ENCODE data around the gene C9orf72. TPM values are rescaled to one million over a fixed set of nuclear protein-coding genes. Genes with fewer than 3 reads are reported as not detected.
"Not testable (repeated sequence)": the region's sequence is repeated elsewhere in the genome, so short reads cannot be mapped to it uniquely, and the experiment has no call there.

Gene C9orf72
- total RNA-seq, 1 experiment from 2014 or later = 5.9 TPM

DNA sequence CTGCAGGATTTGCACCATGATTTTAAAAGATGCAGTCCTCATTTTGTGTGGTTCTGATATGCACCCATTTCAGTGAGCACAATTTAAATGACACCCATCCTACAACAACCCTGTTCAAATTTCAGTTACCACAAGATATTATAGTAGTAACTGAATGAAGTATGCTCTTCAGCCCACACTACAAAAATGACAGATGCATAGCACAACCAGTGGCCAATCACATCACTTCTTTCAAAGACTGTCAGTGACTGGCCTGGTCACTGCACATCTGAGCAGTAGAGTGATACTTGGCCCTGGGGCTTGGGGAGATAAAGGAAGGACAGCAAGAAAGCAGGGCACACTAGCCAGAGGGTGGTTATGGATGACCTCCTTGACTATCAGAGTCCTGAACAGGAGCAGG lies 69.0 kb downstream of the C9orf72 start:
- Histone ChIP-seq H3K27me3 (replicated peaks; ENCODE audit: insufficient read depth, low read depth, low read length, poor library complexity) (no peaks in the 10 kb centered on the region), H3K9me3 (ENCODE audit: low read depth, low read length, poor library complexity, severe bottlenecking) (no peaks in the 10 kb centered on the region), H3K4me3 (ENCODE audit: low read depth, low read length, poor library complexity, severe bottlenecking) (no peak overlapping the region), H3K36me3 (ENCODE audit: insufficient read depth, low read length, poor library complexity, severe bottlenecking) (no peaks in the 10 kb centered on the region), H3K27ac (ENCODE audit: low read depth, low read length, poor library complexity, severe bottlenecking) (no peak overlapping the region), H3K4me1 (ENCODE audit: insufficient read depth, low read length, poor library complexity, severe bottlenecking) (no peaks in the 10 kb centered on the region)
- no peak for DNase-seq (ENCODE audit: low spot score)
- BruUV-seq (replicated peaks) = no TSS peak
- intact Hi-C loops (cut with micrococcal nuclease; ENCODE audit: unreplicated experiment) = no loop called here
- CTCF ChIA-PET = no interaction called here
- TF ChIP-seq, protein P1, sequence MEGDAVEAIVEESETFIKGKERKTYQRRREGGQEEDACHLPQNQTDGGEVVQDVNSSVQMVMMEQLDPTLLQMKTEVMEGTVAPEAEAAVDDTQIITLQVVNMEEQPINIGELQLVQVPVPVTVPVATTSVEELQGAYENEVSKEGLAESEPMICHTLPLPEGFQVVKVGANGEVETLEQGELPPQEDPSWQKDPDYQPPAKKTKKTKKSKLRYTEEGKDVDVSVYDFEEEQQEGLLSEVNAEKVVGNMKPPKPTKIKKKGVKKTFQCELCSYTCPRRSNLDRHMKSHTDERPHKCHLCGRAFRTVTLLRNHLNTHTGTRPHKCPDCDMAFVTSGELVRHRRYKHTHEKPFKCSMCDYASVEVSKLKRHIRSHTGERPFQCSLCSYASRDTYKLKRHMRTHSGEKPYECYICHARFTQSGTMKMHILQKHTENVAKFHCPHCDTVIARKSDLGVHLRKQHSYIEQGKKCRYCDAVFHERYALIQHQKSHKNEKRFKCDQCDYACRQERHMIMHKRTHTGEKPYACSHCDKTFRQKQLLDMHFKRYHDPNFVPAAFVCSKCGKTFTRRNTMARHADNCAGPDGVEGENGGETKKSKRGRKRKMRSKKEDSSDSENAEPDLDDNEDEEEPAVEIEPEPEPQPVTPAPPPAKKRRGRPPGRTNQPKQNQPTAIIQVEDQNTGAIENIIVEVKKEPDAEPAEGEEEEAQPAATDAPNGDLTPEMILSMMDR (conservative IDR thresholded peaks at IDR 0.05; ENCODE audit: low read depth, low read length) = no peak
- no peak for TF ChIP-seq EZH2 (IDR thresholded peaks at IDR 0.05; ENCODE audit: borderline replicate concordance, low read depth, low read length, poor library complexity, severe bottlenecking)
- POLR2A ChIA-PET (ENCODE audit: low non-redundant PET) = no interaction called here

DNA sequence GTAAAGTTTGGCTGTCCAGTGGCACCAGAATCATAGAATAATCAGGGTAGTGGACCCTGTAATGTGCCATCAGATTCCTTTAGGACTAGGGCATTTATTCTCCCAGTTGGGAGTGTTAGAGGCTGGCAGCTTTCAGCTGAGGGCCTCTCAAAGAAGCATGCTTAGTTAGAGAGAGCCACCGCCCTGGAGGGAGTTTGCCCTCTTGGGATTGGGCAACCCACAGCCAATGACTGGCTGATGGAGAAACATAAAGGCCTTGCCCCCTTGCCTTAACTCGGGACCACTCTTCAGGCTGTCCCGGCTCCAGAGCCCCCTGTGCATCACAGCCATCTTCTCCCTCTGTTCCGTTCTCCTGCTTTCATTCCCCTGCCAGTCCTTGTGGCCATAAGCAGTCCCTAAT lies 69.7 kb downstream of the C9orf72 start:
- BruUV-seq (replicated peaks) = no TSS peak
- POLR2A ChIA-PET (ENCODE audit: low non-redundant PET) = no interaction called here
- no peaks in the 10 kb centered on the region for H3K9me3 ChIP-seq (ENCODE audit: low read depth, low read length, poor library complexity, severe bottlenecking)
- no peaks in the 10 kb centered on the region for H3K4me1 ChIP-seq (ENCODE audit: insufficient read depth, low read length, poor library complexity, severe bottlenecking)
- CTCF ChIA-PET = no interaction called here
- TF ChIP-seq, protein P1 (conservative IDR thresholded peaks at IDR 0.05; ENCODE audit: low read depth, low read length) = no peak
- TF ChIP-seq EZH2 (IDR thresholded peaks at IDR 0.05; ENCODE audit: borderline replicate concordance, low read depth, low read length, poor library complexity, severe bottlenecking) = no peak
- no peaks in the 10 kb centered on the region for H3K36me3 ChIP-seq (ENCODE audit: insufficient read depth, low read length, poor library complexity, severe bottlenecking)
- H3K4me3 ChIP-seq (ENCODE audit: low read depth, low read length, poor library complexity, severe bottlenecking) = no peak overlapping the region
- H3K27ac ChIP-seq (ENCODE audit: low read depth, low read length, poor library complexity, severe bottlenecking) = no peak overlapping the region
- intact Hi-C loops (cut with micrococcal nuclease; ENCODE audit: unreplicated experiment) = no loop called here
- no peaks in the 10 kb centered on the region for H3K27me3 ChIP-seq (replicated peaks; ENCODE audit: insufficient read depth, low read depth, low read length, poor library complexity)
- no peak for DNase-seq (ENCODE audit: low spot score)

DNA sequence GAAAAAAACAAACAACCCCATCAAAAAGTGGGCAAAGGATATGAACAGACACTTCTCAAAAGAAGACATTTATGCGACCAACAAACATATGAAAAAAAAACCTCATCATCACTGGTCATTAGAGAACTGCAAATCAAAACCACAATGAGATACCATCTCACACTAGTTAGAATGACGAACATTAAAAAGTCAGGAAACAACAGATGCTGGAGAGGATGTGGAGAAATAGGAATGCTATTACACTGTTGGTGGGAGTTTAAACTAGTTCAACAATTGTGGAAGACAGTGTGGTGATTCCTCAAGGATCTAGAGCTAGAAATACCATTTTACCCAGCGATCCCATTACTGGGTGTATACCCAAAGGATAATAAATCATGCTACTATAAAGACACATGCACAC lies 72.4 kb downstream of the C9orf72 start:
- POLR2A ChIA-PET (ENCODE audit: low non-redundant PET); H3K4me1 ChIP-seq (ENCODE audit: insufficient read depth, low read length, poor library complexity, severe bottlenecking); H3K9me3 ChIP-seq (ENCODE audit: low read depth, low read length, poor library complexity, severe bottlenecking); DNase-seq (ENCODE audit: low spot score); H3K27ac ChIP-seq (ENCODE audit: low read depth, low read length, poor library complexity, severe bottlenecking); CTCF ChIA-PET; H3K36me3 ChIP-seq (ENCODE audit: insufficient read depth, low read length, poor library complexity, severe bottlenecking); intact Hi-C loops (cut with micrococcal nuclease; ENCODE audit: unreplicated experiment); BruUV-seq (replicated peaks); H3K4me3 ChIP-seq (ENCODE audit: low read depth, low read length, poor library complexity, severe bottlenecking); H3K27me3 ChIP-seq (replicated peaks; ENCODE audit: insufficient read depth, low read depth, low read length, poor library complexity): not testable (repeated sequence)

DNA sequence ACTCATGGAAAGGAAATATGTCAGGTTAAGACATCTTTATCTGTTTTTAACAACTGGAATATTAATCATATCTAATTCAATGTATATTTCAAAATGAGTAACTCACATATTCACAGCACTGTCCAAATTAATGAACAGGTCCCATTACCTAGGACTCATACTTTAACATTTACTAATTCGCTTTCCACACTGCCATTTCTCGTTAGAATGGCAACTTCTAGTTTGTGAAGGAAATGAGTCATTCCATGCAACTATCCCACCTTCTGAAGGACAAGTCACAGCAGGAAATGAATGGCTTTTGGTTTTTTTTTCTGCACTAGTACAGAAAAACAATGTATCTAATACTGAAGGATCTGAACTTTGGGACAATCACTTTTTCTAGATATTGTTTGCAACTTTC lies 73.8 kb downstream of the C9orf72 start:
- intact Hi-C loops (cut with micrococcal nuclease; ENCODE audit: unreplicated experiment) = no loop called here
- no TSS peak for BruUV-seq (replicated peaks)
- Histone ChIP-seq H3K9me3 (ENCODE audit: low read depth, low read length, poor library complexity, severe bottlenecking) (no peaks in the 10 kb centered on the region), H3K36me3 (ENCODE audit: insufficient read depth, low read length, poor library complexity, severe bottlenecking) (no peaks in the 10 kb centered on the region), H3K4me3 (ENCODE audit: low read depth, low read length, poor library complexity, severe bottlenecking) (no peak overlapping the region), H3K4me1 (ENCODE audit: insufficient read depth, low read length, poor library complexity, severe bottlenecking) (no peaks in the 10 kb centered on the region), H3K27ac (ENCODE audit: low read depth, low read length, poor library complexity, severe bottlenecking) (no peak overlapping the region), H3K27me3 (replicated peaks; ENCODE audit: insufficient read depth, low read depth, low read length, poor library complexity) (no peaks in the 10 kb centered on the region)
- no peak for TF ChIP-seq EZH2 (IDR thresholded peaks at IDR 0.05; ENCODE audit: borderline replicate concordance, low read depth, low read length, poor library complexity, severe bottlenecking)
- TF ChIP-seq, protein P1 (conservative IDR thresholded peaks at IDR 0.05; ENCODE audit: low read depth, low read length) = no peak
- ChIA-PET CTCF (no interaction called here), POLR2A (ENCODE audit: low non-redundant PET) (no interaction called here)
- DNase-seq (ENCODE audit: low spot score) = peak; percentile 24

Data from A673 (cell line).